NCI-H1694 treated with DMSO at 0.1 percent for 48 hours (cell line): ENCODE data around the gene PHACTR2.
"Not testable (repeated sequence)": the region's sequence is repeated elsewhere in the genome, so short reads cannot be mapped to it uniquely, and the experiment has no call there.

Experiments used
- DNase-seq: peaks from one replicate; lab custom pipeline; 2025; lab: John Stamatoyannopoulos, UW

The PHACTR2 gene

GRCh38 chr6:143864234-143864633, 186.5 kb downstream of the PHACTR2 start, which contains the start of gene ZC2HC1B:
ZC2HC1B (plus strand) TSS chr6:143864474; CDS start chr6:143864540, 66 bp downstream.
- no peak for DNase-seq

- DNase-seq = no peak
Measured at GRCh38 chr6:143867236-143867635, 189.5 kb downstream of the PHACTR2 start.

GRCh38 chr6:143868808-143869207, 191.0 kb downstream of the PHACTR2 start:
- not testable (repeated sequence) for DNase-seq

GRCh38 chr6:143871202-143871730, 193.5 kb downstream of the PHACTR2 start:
- DNase-seq = not testable (repeated sequence)

GRCh38 chr6:143872201-143872600, 194.4 kb downstream of the PHACTR2 start:
- DNase-seq = no peak

- DNase-seq = not testable (repeated sequence)
Measured at GRCh38 chr6:143873600-143873999, 195.8 kb downstream of the PHACTR2 start.

- DNase-seq = not testable (repeated sequence)
Measured at GRCh38 chr6:143874503-143874902, 196.7 kb downstream of the PHACTR2 start.

- DNase-seq = no peak
Measured at GRCh38 chr6:143877584-143878271, 200.0 kb downstream of the PHACTR2 start.

GRCh38 chr6:143878272-143878760, 200.6 kb downstream of the PHACTR2 start:
- no peak for DNase-seq

- DNase-seq = no peak
Measured at GRCh38 chr6:143880412-143880811, 202.6 kb downstream of the PHACTR2 start.
